IPS DF 6.9 (cell line): Measurements from ENCODE around the gene POLR3K.
"Not testable (repeated sequence)": the region's sequence is repeated elsewhere in the genome, so short reads cannot be mapped to it uniquely, and the experiment has no call there.

Source experiments
- DNase-seq: peaks from one replicate; pipeline ENCODE4 v3.0.0-alpha.2; 2013; ENCODE audit warnings: low read depth, low spot score
- H3K27ac ChIP-seq: one replicate; pipeline ENCODE4 v1.5.1; 2013; ENCODE audit warnings: low read length, control low read depth
- H3K27me3 ChIP-seq: 2 replicates; pipeline ENCODE4 v1.6.1; 2013; ENCODE audit warnings: mild to moderate bottlenecking, low read length; ENCODE audit not compliant: control insufficient read depth, insufficient read depth
- H3K36me3 ChIP-seq: 2 replicates; pipeline ENCODE4 v1.6.1; 2013; ENCODE audit warnings: low read length; ENCODE audit not compliant: control insufficient read depth, insufficient read depth
- H3K4me1 ChIP-seq: 2 replicates; pipeline ENCODE4 v1.6.1; 2013; ENCODE audit warnings: low read length; ENCODE audit not compliant: control insufficient read depth, insufficient read depth
- H3K4me3 ChIP-seq: 2 replicates; pipeline ENCODE4 v1.5.1; 2013; ENCODE audit warnings: mild to moderate bottlenecking, low read length
- H3K9me3 ChIP-seq: 2 replicates; pipeline ENCODE4 v1.6.1; 2013; ENCODE audit warnings: low read length, inconsistent platforms; ENCODE audit not compliant: control insufficient read depth, insufficient read depth
- WGBS: extraction: QIAGEN DNeasy Blood & Tissue Kit; methylation state at CpG from one replicate; pipeline ENCODE4 v1.1.7; 2013; ENCODE audit warnings: mixed read lengths, missing lambda C conversion rate; ENCODE audit not compliant: insufficient read length, insufficient coverage; 5-methylcytosine and 5-hydroxymethylcytosine counted together

Gene POLR3K

GRCh38 chr16:33877-34647 is 19.3 kb downstream of the POLR3K start:
- H3K4me3 ChIP-seq: no peak overlapping the region
- H3K9me3 ChIP-seq: no peaks in the 10 kb centered on the region
- H3K36me3 ChIP-seq: no peaks in the 10 kb centered on the region; the same call in 1 of the 2 replicates
- no peak for DNase-seq
- peaks cover 2% of the 10 kb centered on the region; the same call in 1 of the 2 replicates for H3K4me1 ChIP-seq
- H3K27ac ChIP-seq: no peak overlapping the region
- no CpG with 5 or more reads among the region's 21 CpGs for WGBS
- no peaks in the 10 kb centered on the region for H3K27me3 ChIP-seq

GRCh38 chr16:33154-33876 is 20.1 kb downstream of the POLR3K start:
- H3K9me3 ChIP-seq, H3K4me3 ChIP-seq, H3K27ac ChIP-seq, H3K4me1 ChIP-seq, H3K36me3 ChIP-seq, DNase-seq, H3K27me3 ChIP-seq: not testable (repeated sequence)
- WGBS: no CpG with 5 or more reads among the region's 8 CpGs

GRCh38 chr16:30627-31026 is 22.8 kb downstream of the POLR3K start:
- no CpG with 5 or more reads among the region's 7 CpGs for WGBS
- H3K27ac ChIP-seq, H3K36me3 ChIP-seq, H3K27me3 ChIP-seq, H3K9me3 ChIP-seq, H3K4me1 ChIP-seq, H3K4me3 ChIP-seq, DNase-seq: not testable (repeated sequence)

GRCh38 chr16:25926-26348 is 27.5 kb downstream of the POLR3K start:
- no CpG with 5 or more reads among the region's 5 CpGs for WGBS
- not testable (repeated sequence) for H3K4me1 ChIP-seq, H3K27ac ChIP-seq, DNase-seq, H3K27me3 ChIP-seq, H3K36me3 ChIP-seq, H3K9me3 ChIP-seq, H3K4me3 ChIP-seq

- H3K4me1 ChIP-seq, H3K27me3 ChIP-seq, H3K36me3 ChIP-seq, H3K27ac ChIP-seq, DNase-seq, H3K4me3 ChIP-seq, H3K9me3 ChIP-seq: not testable (repeated sequence)
- WGBS: no CpG with 5 or more reads among the region's 22 CpGs
Measured at GRCh38 chr16:24151-24550, 29.3 kb downstream of the POLR3K start.

GRCh38 chr16:20886-21285 is 32.5 kb downstream of the POLR3K start:
- not testable (repeated sequence) for DNase-seq

GRCh38 chr16:17062-17765 is 36.2 kb downstream of the POLR3K start:
- not testable (repeated sequence) for H3K4me3 ChIP-seq, H3K9me3 ChIP-seq, H3K27me3 ChIP-seq, DNase-seq, H3K4me1 ChIP-seq, H3K27ac ChIP-seq, H3K36me3 ChIP-seq
- no CpG with 5 or more reads among the region's 20 CpGs for WGBS

More at GRCh38 chr16:20886-21285, 32.5 kb downstream of the POLR3K start:
- H3K27me3 ChIP-seq, H3K9me3 ChIP-seq, H3K27ac ChIP-seq, H3K4me1 ChIP-seq, H3K36me3 ChIP-seq, H3K4me3 ChIP-seq: not testable (repeated sequence)
- WGBS: no CpG with 5 or more reads among the region's 12 CpGs

GRCh38 chr16:10772-11171 is 42.6 kb downstream of the POLR3K start:
- no CpG with 5 or more reads among the region's 27 CpGs for WGBS
- H3K36me3 ChIP-seq, DNase-seq, H3K4me3 ChIP-seq, H3K27ac ChIP-seq, H3K9me3 ChIP-seq, H3K27me3 ChIP-seq, H3K4me1 ChIP-seq: not testable (repeated sequence)

- no peak for DNase-seq
- Histone ChIP-seq H3K4me3 (no peak overlapping the region), H3K4me1 (no peaks in the 10 kb centered on the region), H3K27me3 (no peaks in the 10 kb centered on the region), H3K27ac (no peak overlapping the region), H3K36me3 (no peaks in the 10 kb centered on the region), H3K9me3 (no peaks in the 10 kb centered on the region)
- WGBS: no CpG with 5 or more reads among the region's 48 CpGs
Measured at GRCh38 chr16:9903-10665, 43.3 kb downstream of the POLR3K start.
